ENCODE measurements around the gene HNRNPA2B1.

GRCh38 chr7:26198133-26198780 is 2.3 kb downstream of the HNRNPA2B1 start:
- TF ChIP-seq CTCF (IDR thresholded peaks at IDR 0.05; ENCODE audit: low read depth, low read length) (peak; percentile 55), EZH2phosphoT487 (IDR thresholded peaks at IDR 0.05; ENCODE audit: low read depth) (no peak)
